Umbilical cord (tissue), 2 donors: Measurements from ENCODE around the gene VBP1. TPM values are rescaled to one million over a fixed set of nuclear protein-coding genes. Genes with fewer than 3 reads are reported as not detected.
"Not testable (repeated sequence)": the region's sequence is repeated elsewhere in the genome, so short reads cannot be mapped to it uniquely, and the experiment has no call there.

Experiments used
- DNase-seq: peaks from one replicate; pipeline ENCODE4 v3.0.0-alpha.2; 2015; ENCODE audit warnings: low spot score
- total RNA-seq: library from RNA; depleted of rRNA; stranded (reverse); fragments of >200 nt; gene quantifications from one replicate; pipeline ENCODE4 v1.2.3, GENCODE V29; 2014; ENCODE audit warnings: low replicate concordance; ENCODE audit not compliant: insufficient read depth

VBP1 gene
- total RNA-seq, 1 donor from 2014 or later: 71.5 TPM

DNA sequence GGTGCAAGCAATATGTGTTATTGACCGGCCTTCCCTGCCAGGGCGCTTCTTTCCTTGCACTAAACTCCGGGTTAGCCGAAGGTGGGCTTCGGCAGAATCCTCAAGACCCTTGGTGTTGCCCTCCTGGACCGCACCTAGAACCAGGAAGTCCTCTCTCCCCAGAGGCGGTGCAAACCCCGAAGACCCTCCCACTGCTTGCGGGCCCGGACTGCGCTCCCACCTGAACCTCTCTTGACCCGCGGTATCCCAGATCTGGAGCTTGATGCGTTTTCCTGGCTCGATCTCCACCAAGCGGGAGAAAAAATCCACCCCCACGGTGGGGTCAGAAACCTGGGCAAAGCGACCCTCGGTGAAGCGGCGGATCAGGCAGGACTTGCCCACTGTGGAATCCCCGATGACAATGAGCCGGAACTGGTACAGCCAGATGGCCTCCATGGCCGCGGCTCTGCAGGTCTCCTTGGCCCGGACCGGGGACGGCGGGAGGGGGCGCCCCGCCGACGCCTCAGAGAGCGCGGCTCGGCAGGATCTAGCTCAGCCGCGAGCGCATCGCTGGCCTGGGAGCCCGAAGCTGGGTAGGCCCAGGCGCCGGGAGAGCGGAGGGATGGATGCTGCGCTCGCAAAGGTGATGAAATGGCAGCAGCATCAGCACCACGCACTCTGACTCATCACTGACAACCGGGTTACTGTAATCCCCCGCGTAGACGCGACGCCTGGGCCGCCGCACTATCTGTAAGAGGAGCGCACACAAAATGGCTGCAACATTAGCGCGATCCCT is 47.8 kb downstream of the VBP1 start, which contains the start of gene RAB39B:
Gene RAB39B, minus strand, starts transcription at position 638 of the 775 bp plus-strand sequence. Its CDS starts 203 bp downstream, at position 435.
- peak; percentile 38 for DNase-seq

DNA sequence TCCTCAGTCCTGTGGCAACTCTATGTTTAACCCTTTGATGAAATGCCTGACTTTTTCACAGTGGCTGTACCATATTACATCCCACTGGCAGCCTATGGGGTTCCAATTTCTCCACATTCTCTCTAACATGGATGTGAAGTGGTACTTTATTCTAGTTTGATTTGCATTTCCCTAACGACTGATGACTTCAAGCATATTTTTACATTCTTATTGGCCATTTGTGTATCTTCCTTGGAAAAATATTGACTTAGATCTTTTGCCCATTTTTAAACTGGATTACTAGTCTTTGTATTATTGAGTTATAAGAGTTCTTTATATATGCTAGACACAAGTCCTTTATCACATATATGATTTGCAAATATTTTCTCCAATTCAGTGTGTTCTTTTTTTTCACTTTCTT is 50.2 kb downstream of the VBP1 start:
- DNase-seq: no peak

DNA sequence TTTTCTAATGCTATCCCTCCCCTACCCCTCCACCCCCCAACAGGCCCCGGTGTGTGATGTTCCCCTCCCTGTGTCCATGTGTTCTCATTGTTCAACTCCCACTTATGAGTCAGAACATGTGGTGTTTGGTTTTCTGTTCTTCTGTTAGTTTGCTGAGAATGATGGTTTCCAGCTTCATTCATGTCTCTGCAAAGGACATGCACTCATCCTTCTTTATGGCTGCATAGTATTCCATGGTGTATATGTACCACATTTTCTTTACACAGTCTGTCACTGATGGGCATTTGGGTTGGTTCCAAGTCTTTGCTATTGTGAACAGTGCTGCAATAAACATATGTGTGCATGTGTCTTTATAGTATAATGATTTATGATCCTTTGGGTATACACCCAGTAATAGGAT is 51.7 kb downstream of the VBP1 start:
- not testable (repeated sequence) for DNase-seq

DNA sequence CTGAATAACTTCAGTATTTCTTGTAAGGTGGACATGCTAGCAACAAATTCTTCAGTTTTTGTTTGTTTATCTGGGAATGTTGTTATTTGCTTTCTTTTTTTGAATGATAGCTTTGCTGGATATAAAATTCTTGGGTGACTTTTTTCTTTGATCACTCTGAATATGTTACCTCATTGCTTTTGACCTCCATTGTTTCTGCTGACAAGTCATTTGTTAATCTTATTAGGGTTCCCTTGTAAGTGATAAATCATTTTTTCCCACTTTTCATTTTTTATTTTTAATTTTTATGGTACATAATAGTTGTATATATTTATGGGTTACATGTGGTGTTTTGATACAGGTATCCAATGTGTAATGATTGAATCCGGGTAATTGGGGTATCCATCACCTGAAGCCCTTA is 54.7 kb downstream of the VBP1 start:
- no peak for DNase-seq

DNA sequence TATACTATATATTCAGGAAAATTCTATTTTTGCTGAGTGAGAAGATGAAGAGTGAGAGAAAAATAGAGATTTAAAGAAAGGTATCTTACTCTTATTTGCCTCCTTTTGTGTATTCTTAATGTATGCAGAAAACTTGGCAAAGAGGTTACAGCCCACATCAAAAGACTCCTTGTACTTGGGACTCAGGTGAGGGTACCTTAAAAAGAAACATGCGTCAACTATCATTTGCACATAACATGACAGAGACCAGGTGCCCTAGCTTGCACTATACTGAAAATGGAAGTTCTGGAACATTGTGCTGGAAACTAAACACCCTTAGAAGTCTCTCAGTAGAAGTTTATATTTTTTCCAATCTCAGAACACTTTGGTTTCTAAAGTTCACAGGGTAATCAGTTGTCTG is 63.6 kb downstream of the VBP1 start:
- no peak for DNase-seq

Other genes starting within 250 kb of the VBP1 start
- gene F8, start 193.7 kb upstream of the VBP1 start, total RNA-seq: 1.4 TPM
- gene FUNDC2, start 189.6 kb upstream of the VBP1 start, total RNA-seq: 77.0 TPM
- gene CMC4, start 145.3 kb upstream of the VBP1 start, total RNA-seq: 13.5 TPM
- 32.5 TPM for gene MTCP1, start 145.3 kb upstream of the VBP1 start, total RNA-seq
- 11.1 TPM for gene BRCC3, start 145.0 kb upstream of the VBP1 start, total RNA-seq
- 7.7 TPM for gene RAB39B, start 48.0 kb downstream of the VBP1 start, total RNA-seq
- 0.96 TPM for gene CLIC2, start 118.2 kb downstream of the VBP1 start, total RNA-seq
- gene F8A2, start 165.6 kb downstream of the VBP1 start, total RNA-seq: 0.72 TPM
- not detected for gene F8A3, start 242.2 kb downstream of the VBP1 start, total RNA-seq